HepG2 (cell line): ENCODE measurements around the gene ZBTB37. TPM values are rescaled to one million over a fixed set of nuclear protein-coding genes. Genes with fewer than 3 reads are reported as not detected.

ENCODE experiments used
- HNRNPUL1 ChIP-seq: fragments of 200-400 bp; formaldehyde crosslinking; IDR thresholded peaks from 2 replicates; pipeline ENCODE4 v1.6.1; 2017; ENCODE audit warnings: low read depth, mild to moderate bottlenecking, low read length, moderate library complexity
- MNT ChIP-seq: fragments of 450-650 bp; IDR thresholded peaks from 2 replicates; pipeline ENCODE4 v1.6.1; 2016
- NR1H2 ChIP-seq: sonication (generic); formaldehyde crosslinking; IDR thresholded peaks from 2 replicates; pipeline ENCODE4 v1.8.1; 2022; ENCODE audit warnings: low read depth, missing genetic modification reagents, borderline replicate concordance
- ZNF12 ChIP-seq: sonication (generic); formaldehyde crosslinking; IDR thresholded peaks from 2 replicates; pipeline ENCODE4 v1.5.0; 2020; ENCODE audit warnings: missing genetic modification reagents
- ZNF121 ChIP-seq: sonication (generic); formaldehyde crosslinking; IDR thresholded peaks from 2 replicates; pipeline ENCODE4 v1.5.0; 2020; ENCODE audit warnings: mild to moderate bottlenecking, missing genetic modification reagents
- ZNF274 ChIP-seq: sonication (generic); formaldehyde crosslinking; IDR thresholded peaks from 2 replicates; pipeline ENCODE4 v1.5.1; 2020; ENCODE audit warnings: mild to moderate bottlenecking, missing genetic modification reagents
- ZNF281 ChIP-seq: sonication (generic); formaldehyde crosslinking; IDR thresholded peaks from 2 replicates; pipeline ENCODE4 v1.4.0; 2020; ENCODE audit warnings: missing genetic modification reagents, borderline replicate concordance
- ZNF282 ChIP-seq: fragments of 450-650 bp; IDR thresholded peaks from 2 replicates; pipeline ENCODE4 v1.6.1; 2018; ENCODE audit not compliant: partially characterized antibody
- ZNF720 ChIP-seq: sonication (generic); formaldehyde crosslinking; IDR thresholded peaks from 2 replicates; pipeline ENCODE4 v1.4.0; 2020; ENCODE audit warnings: missing genetic modification reagents
- polyA plus RNA-seq, 8 experiments: library from polyadenylated mRNA; depleted of rRNA in 3 of 8; stranded (reverse) in 7 of 8; unstranded in 1 of 8; fragments of >200 nt; fragmentation: Illumina TruSeq in 4 of 8; extraction: Trizol in 4 of 8; gene quantifications; 2 replicates each; pipeline versions ENCODE4 v1.2.1 to v1.2.3, GENCODE V29; 2011 to 2016; ENCODE audit warnings: low read depth in 4 of 8, missing spikeins in 1 of 8, mixed read lengths in 1 of 8; ENCODE audit not compliant: insufficient read depth in 1 of 8
- total RNA-seq, 5 experiments: library from RNA; depleted of rRNA; stranded (reverse); fragments of >200 nt; fragmentation: Illumina TruSeq; extraction: Trizol; gene quantifications; 2 replicates each; pipeline ENCODE4 v1.2.3, GENCODE V29; 2016; ENCODE audit warnings: low read depth in 1 of 5

Gene ZBTB37
- total and polyA plus RNA-seq, 2 of the 13 experiments (the other 11 are each of a cell fraction or from before 2014, with no cell fraction given), result 2.6 to 7.7 TPM

GRCh38 chr1:173867753-173868265 lies 371 bp upstream of the ZBTB37 start, which contains the start of gene GAS5 (continued):
- no peak; the same call in 1 of the 2 replicates for TF ChIP-seq ZNF274 (CRISPR knock-in tag)
- TF ChIP-seq HNRNPUL1, result no peak
- peak; percentile 73 for TF ChIP-seq MNT
- TF ChIP-seq ZNF720 (CRISPR knock-in tag), result 0 out of 2 replicates have a peak, but pooled peaks have one; percentile 68
- no peak for TF ChIP-seq ZNF121 (CRISPR knock-in tag)
- TF ChIP-seq ZNF12, result no peak
- no peak for TF ChIP-seq ZNF281 (CRISPR knock-in tag)
- TF ChIP-seq NR1H2, result no peak
- no peak for TF ChIP-seq ZNF282
